Ectodermal cell (in vitro differentiated cells): ENCODE measurements around the gene ANKRD22.

Source experiments
- H3K27ac ChIP-seq: 2 replicates; pipeline ENCODE4 v1.7.0; 2013; ENCODE audit warnings: mild to moderate bottlenecking, low read depth, low read length; ENCODE audit not compliant: insufficient read depth, poor library complexity, severe bottlenecking
- H3K27me3 ChIP-seq: 2 replicates; pipeline ENCODE4 v1.7.0; 2013; ENCODE audit warnings: mild to moderate bottlenecking, low read length; ENCODE audit not compliant: insufficient read depth, control insufficient read depth, poor library complexity, severe bottlenecking
- H3K36me3 ChIP-seq: one replicate; pipeline ENCODE4 v1.7.0; 2013; ENCODE audit warnings: low read length; ENCODE audit not compliant: control insufficient read depth, insufficient read depth
- H3K4me1 ChIP-seq: one replicate; pipeline ENCODE4 v1.7.0; 2013; ENCODE audit warnings: low read length; ENCODE audit not compliant: control insufficient read depth, insufficient read depth
- H3K4me3 ChIP-seq: 2 replicates; pipeline ENCODE4 v1.7.0; 2013; ENCODE audit warnings: low read depth, low read length, control low read depth; ENCODE audit not compliant: insufficient read depth
- H3K9me3 ChIP-seq: 2 replicates; pipeline ENCODE4 v1.7.0; 2013; ENCODE audit warnings: mild to moderate bottlenecking, low read length, moderate library complexity; ENCODE audit not compliant: control insufficient read depth
- WGBS, 2 experiments: methylation state at CpG; one replicate each; pipeline ENCODE4 v1.1.7; 2013; ENCODE audit warnings: missing lambda C conversion rate in 2 of 2; 5-methylcytosine and 5-hydroxymethylcytosine counted together

Gene ANKRD22

DNA sequence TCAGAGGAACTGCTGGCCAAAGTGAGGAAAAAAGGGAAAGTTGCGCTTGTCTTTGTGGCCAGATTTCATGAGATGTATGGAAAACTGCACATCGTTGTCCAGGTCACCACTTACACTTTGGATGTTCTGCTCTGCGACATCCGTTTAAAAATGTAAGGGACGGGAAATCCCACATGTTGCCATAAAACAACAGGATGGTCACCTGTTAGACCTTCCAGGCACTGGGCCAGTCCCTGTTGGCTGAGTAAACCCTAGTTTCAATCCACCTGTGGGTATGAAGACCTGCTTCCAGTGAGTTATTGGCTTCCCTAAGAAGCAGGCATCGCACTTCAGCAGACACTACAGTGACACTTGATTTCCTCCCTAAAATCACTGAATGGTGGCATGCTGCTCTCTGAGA is 25.7 kb upstream of the ANKRD22 start:
- 93 to 96% methylated on average over 6 of the region's 6 CpGs for WGBS, 2 experiments
- H3K4me1 ChIP-seq, result no peaks in the 10 kb centered on the region
- no peaks in the 10 kb centered on the region for H3K9me3 ChIP-seq
- peaks cover 39% of the 10 kb centered on the region for H3K27me3 ChIP-seq
- no peak overlapping the region for H3K4me3 ChIP-seq
- H3K27ac ChIP-seq, result no peak overlapping the region
- no peaks in the 10 kb centered on the region for H3K36me3 ChIP-seq

DNA sequence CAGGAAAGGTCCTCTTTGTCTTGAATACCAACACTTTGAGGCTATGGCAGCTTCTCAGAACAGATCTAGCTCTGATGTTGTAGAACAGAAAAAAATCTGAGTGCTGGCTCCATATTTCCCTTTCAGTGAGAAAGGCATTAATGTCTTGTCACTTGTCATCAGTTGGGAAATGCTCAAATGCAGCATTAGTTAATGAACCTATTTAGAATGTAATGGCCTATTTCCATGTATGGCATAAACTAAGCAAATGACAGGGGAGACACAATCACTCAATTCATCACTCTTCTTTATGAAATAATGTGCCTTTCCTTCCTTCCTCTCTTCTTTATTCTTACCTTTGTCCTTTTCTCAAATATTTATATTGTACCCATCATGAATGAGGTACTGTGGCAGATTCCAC is 23.4 kb upstream of the ANKRD22 start:
- H3K27ac ChIP-seq, result no peak overlapping the region
- no peaks in the 10 kb centered on the region for H3K9me3 ChIP-seq
- H3K4me1 ChIP-seq, result no peaks in the 10 kb centered on the region
- H3K27me3 ChIP-seq, result peaks cover 18% of the 10 kb centered on the region
- H3K4me3 ChIP-seq, result no peak overlapping the region
- no peaks in the 10 kb centered on the region for H3K36me3 ChIP-seq

DNA sequence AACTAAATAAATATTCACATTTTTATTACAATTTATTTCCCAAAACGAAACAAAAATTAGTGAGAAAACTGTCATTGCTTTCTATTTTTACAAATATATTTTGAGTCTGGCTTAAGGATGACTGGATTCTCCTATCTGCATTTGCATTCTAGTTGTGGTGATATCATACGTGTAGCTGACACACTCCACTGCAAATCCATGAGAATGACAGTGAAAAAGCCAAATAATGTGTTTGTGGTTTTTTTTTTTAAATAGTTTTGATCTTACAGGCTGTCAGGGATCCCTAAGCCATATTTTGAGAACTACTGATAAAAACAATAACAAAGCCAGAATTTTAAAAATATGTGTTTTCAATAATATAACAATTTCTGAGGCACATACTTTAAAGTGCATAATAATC is 22.6 kb upstream of the ANKRD22 start:
- Histone ChIP-seq H3K4me1 (no peaks in the 10 kb centered on the region), H3K9me3 (no peaks in the 10 kb centered on the region), H3K36me3 (no peaks in the 10 kb centered on the region), H3K27ac (no peak overlapping the region), H3K4me3 (no peak overlapping the region), H3K27me3 (peaks cover 10% of the 10 kb centered on the region)
- 88 to 100% methylated on average over 1 to 2 of the region's 2 CpGs for WGBS, 2 experiments

DNA sequence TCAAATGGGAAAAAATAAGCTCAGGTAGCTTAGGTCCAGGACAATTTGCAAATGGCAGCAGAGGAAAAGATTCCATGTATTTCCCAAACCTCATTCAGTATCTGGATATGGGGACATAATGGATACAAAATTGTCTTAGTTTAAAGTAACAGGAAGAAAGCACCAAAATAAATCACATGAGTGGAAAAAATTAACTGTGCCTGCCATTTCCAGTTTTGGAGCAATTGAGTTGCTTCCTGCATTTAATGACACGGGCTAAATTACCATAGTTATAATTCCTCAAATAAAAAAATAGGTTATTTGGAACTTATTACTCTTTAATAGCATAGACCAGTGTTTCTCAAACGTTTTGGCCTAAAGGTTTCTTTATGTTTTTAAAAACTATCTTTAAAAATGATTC is 22.1 kb upstream of the ANKRD22 start:
- WGBS, 2 experiments, result 100% methylated on average over 1 of the region's 2 CpGs; no CpG with 5 or more reads in 1 of the 2 experiments
- peaks cover 4% of the 10 kb centered on the region for H3K27me3 ChIP-seq
- H3K4me3 ChIP-seq, result no peak overlapping the region
- no peak overlapping the region for H3K27ac ChIP-seq
- H3K4me1 ChIP-seq, result no peaks in the 10 kb centered on the region
- H3K36me3 ChIP-seq, result no peaks in the 10 kb centered on the region
- H3K9me3 ChIP-seq, result no peaks in the 10 kb centered on the region

DNA sequence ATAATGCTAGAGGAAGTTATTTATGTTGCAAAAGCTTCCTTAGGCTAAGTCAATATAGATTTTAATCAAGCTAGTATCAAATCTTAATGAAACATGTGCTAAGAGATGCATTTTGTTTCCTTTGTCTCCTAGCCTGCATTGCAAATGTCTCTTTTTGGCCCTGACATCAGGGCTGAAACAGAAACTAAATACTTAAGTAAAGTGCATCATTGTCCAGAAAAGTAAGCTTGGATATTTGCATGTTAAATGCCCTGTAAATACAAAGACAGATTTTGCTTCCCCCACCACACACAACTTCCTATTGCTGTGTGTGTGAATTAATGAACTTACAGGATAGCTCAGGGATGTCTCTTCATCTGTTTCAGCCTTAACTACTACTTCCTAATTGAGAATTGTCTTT is 18.4 kb upstream of the ANKRD22 start:
- Histone ChIP-seq H3K27me3 (no peaks in the 10 kb centered on the region), H3K4me1 (no peaks in the 10 kb centered on the region), H3K36me3 (no peaks in the 10 kb centered on the region), H3K4me3 (no peak overlapping the region), H3K27ac (no peak overlapping the region), H3K9me3 (no peaks in the 10 kb centered on the region)

DNA sequence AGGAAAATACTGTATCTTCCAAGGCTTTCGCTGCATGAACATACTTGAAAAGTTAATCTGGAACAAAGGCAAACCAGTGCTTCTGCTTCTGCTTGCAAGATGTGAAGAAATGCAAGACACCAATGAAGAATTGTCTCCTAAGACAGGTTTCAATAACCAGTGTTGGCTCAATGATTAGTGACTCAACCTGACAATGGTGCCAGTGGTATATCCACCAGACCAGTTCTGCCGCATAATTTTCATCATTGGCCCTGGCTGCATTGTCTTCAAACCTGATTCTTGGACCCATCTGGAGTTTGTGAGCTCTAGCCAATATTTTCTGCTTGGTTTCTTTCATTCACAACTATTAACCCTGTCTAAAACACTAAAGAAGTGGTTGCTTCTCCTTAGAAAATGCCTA is 14.8 kb upstream of the ANKRD22 start:
- Histone ChIP-seq H3K4me1 (no peaks in the 10 kb centered on the region), H3K27ac (no peak overlapping the region), H3K9me3 (no peaks in the 10 kb centered on the region), H3K36me3 (no peaks in the 10 kb centered on the region), H3K4me3 (no peak overlapping the region), H3K27me3 (no peaks in the 10 kb centered on the region)
- 93 to 96% methylated on average over 2 of the region's 2 CpGs for WGBS, 2 experiments

DNA sequence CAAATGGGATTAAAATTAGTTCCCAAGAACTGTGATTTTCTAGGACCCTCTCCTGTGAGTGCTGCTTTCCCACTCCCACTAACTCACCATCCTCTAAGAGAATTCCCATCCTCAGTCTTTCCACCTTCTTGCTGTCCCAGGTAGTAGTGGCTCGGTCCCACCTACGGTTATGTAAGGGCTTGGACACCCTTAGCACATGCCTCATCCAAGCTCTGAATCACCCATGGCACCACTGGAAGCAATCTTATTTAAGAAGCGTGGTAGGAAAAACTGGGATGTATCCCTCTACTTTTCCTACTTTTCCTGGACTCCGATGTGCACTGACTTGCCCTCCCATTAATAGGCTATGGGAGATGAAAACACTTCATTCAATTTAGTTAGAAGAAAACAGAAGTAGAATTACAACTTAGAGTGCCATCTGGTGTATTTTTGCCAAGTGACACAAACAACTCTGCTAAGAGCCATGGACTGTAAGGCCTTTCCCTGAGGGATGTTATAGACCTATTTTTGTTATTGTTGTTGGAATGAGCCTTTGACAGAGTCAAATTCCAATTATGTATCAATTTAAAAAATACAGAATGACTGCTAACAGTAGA is 13.7 kb upstream of the ANKRD22 start:
- H3K27ac ChIP-seq, result no peak overlapping the region
- H3K36me3 ChIP-seq, result no peaks in the 10 kb centered on the region
- H3K27me3 ChIP-seq, result no peaks in the 10 kb centered on the region
- WGBS, 2 experiments, result 90 to 96% methylated on average over 3 to 4 of the region's 4 CpGs
- H3K4me1 ChIP-seq, result no peaks in the 10 kb centered on the region
- H3K4me3 ChIP-seq, result no peak overlapping the region
- no peaks in the 10 kb centered on the region for H3K9me3 ChIP-seq

DNA sequence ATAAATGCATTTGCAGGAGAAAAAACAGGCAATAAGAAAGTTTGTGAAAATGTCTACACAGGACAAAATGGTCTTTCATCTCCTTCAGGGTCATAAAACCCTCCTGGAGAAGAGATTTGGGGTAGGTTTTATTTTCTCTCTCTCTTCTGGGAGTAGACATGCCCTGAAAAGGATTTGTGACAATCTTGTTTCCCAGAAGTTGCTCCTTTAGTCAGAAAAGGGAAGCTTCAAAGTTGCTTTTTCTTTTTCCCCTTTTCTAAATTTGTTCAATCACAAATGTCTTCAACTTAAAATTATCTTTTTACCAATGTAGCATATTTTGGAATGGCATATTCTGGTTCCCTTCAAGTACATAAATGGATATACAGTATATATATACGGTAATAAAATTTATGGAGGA is 9.4 kb upstream of the ANKRD22 start:
- H3K36me3 ChIP-seq, result no peaks in the 10 kb centered on the region
- no peaks in the 10 kb centered on the region for H3K9me3 ChIP-seq
- H3K4me1 ChIP-seq, result no peaks in the 10 kb centered on the region
- no peak overlapping the region for H3K27ac ChIP-seq
- no peak overlapping the region for H3K4me3 ChIP-seq
- WGBS, 2 experiments, result 0% methylated on average over 1 of the region's 1 CpG; no CpG with 5 or more reads in 1 of the 2 experiments
- no peaks in the 10 kb centered on the region for H3K27me3 ChIP-seq

DNA sequence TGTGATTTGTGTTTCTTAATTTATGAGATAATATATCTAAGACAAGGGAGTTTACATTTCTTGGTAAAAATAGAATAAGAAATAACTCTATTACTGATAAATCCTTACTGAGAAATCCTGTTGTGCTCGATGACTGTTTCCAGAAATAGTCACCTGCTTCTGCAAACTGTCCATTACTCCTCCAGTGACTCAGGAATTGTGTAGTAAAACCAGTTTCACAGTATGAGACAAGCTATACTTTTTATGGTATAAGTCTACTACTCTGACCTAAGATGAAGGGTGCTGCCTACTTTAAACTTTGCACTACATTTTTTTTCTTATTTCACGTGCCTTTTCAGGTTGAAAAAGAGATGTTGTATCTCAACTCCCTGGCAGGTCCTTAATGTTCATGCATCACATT is 6.8 kb upstream of the ANKRD22 start:
- Histone ChIP-seq H3K4me1 (no peaks in the 10 kb centered on the region), H3K9me3 (no peaks in the 10 kb centered on the region), H3K27ac (no peak overlapping the region), H3K4me3 (no peak overlapping the region), H3K36me3 (no peaks in the 10 kb centered on the region), H3K27me3 (no peaks in the 10 kb centered on the region)
- 75 to 98% methylated on average over 2 of the region's 2 CpGs for WGBS, 2 experiments

DNA sequence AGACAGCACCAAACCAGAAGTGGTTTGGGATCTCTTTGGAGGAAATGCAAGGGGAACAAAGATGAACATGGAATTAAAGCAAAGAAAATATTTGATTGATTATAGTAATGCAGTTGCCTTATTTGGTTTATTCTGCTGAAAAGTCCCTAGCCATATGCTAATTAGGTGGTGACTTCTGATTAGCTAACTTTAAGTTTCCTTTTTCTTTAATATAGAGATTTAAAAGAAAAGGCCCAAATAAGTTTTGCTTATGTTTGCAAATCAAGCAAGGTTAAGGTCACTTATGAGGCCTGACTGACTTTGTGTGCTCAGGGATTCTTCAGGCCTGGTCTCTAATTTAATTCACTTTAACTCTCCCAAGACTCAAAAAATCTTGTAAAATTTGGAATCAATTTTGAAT is 6.2 kb upstream of the ANKRD22 start:
- Histone ChIP-seq H3K27ac (no peak overlapping the region), H3K4me3 (no peak overlapping the region), H3K36me3 (no peaks in the 10 kb centered on the region), H3K9me3 (no peaks in the 10 kb centered on the region), H3K4me1 (no peaks in the 10 kb centered on the region), H3K27me3 (no peaks in the 10 kb centered on the region)

DNA sequence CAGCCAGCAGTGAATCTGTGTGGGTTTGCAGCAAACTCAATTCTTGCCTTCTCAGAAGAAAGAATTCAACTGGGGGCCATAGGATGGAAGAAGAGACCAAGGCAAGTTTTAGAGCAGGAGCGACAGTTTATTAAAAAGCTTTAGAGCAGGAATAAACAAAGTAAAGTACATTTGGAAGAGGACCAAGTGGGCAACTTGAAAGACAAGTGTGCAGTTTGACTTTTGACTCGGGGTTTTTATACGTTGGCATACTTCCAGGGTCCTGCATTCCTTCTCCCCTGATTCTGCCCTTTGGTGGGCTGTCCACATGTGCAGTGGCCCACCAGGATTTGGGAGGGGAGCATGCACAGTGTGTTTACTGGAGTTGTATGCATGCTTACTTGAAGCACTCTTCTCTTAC is 3.0 kb upstream of the ANKRD22 start:
- Histone ChIP-seq H3K4me3 (no peak overlapping the region), H3K4me1 (no peaks in the 10 kb centered on the region), H3K27me3 (no peaks in the 10 kb centered on the region), H3K27ac (no peak overlapping the region), H3K36me3 (no peaks in the 10 kb centered on the region), H3K9me3 (no peaks in the 10 kb centered on the region)
- WGBS, 2 experiments, result 95 to 99% methylated on average over 3 of the region's 3 CpGs
